ENCODE results near the gene AQP5.
A peak's percentile ranks its signal among the peaks of the same experiment; 100 is the strongest.

Gene AQP5

GRCh38 chr12:50006280-50006679 lies 44.6 kb downstream of the AQP5 start:
- peaks cover 2 to 6% of the 10 kb centered on the region in 2 donors for H3K4me1 Mint-ChIP-seq
- no peaks in the 10 kb centered on the region for H3K9me3 Mint-ChIP-seq
- DNase-seq, result no peak
- no peak overlapping the region for H3K4me3 Mint-ChIP-seq
- no peaks in the 10 kb centered on the region for H3K27me3 Mint-ChIP-seq
- peak overlapping the region; percentile 10 for H3K27ac Mint-ChIP-seq
- no peak for ATAC-seq (replicated peaks)
- peaks cover 7 to 15% of the 10 kb centered on the region in 2 donors for H3K36me3 Mint-ChIP-seq

- peaks cover 2 to 6% of the 10 kb centered on the region in 2 donors for H3K4me1 Mint-ChIP-seq
- no peaks in the 10 kb centered on the region for H3K9me3 Mint-ChIP-seq
- no peaks in the 10 kb centered on the region for H3K27me3 Mint-ChIP-seq
- no peak for DNase-seq
- H3K27ac Mint-ChIP-seq, result no peak overlapping the region
- peaks cover 6 to 15% of the 10 kb centered on the region in 2 donors for H3K36me3 Mint-ChIP-seq
- no peak overlapping the region for H3K4me3 Mint-ChIP-seq
- peak in 1 of 2 donors; percentile 14 for ATAC-seq (replicated peaks)
Measured at GRCh38 chr12:50006754-50007442, 45.2 kb downstream of the AQP5 start.

GRCh38 chr12:50013361-50014147 lies 51.9 kb downstream of the AQP5 start:
- DNase-seq (no peak), ATAC-seq (replicated peaks) (peak in 1 of 2 donors; percentile 51)
- Mint-ChIP-seq H3K27ac (no peak overlapping the region), H3K4me1 (peaks cover 0 to 6% of the 10 kb centered on the region in 2 donors), H3K27me3 (no peaks in the 10 kb centered on the region), H3K9me3 (no peaks in the 10 kb centered on the region), H3K36me3 (peaks cover 15 to 18% of the 10 kb centered on the region in 2 donors), H3K4me3 (no peak overlapping the region)

- no peaks in the 10 kb centered on the region for H3K9me3 Mint-ChIP-seq
- DNase-seq (no peak), ATAC-seq (replicated peaks) (no peak)
- H3K4me1 Mint-ChIP-seq, result peaks cover 0 to 6% of the 10 kb centered on the region in 2 donors
- H3K36me3 Mint-ChIP-seq, result peaks cover 14 to 17% of the 10 kb centered on the region in 2 donors
- H3K4me3 Mint-ChIP-seq, result no peak overlapping the region
- no peaks in the 10 kb centered on the region for H3K27me3 Mint-ChIP-seq
- no peak overlapping the region for H3K27ac Mint-ChIP-seq
Measured at GRCh38 chr12:50014342-50014741, 52.7 kb downstream of the AQP5 start.

Measured in stimulated activated naive B cell treated with anti-CD40 and anti-IgM and Interleukin-4, amounts not matched to agents 10 μg/mL and 1 μg/mL and 100 μg/mL, for 72 hours (primary cell).